Brain microvascular endothelial cell (primary cell): ENCODE data around the gene IL2RA.
"Not testable (repeated sequence)": the region's sequence is repeated elsewhere in the genome, so short reads cannot be mapped to it uniquely, and the experiment has no call there.

ENCODE experiments used
- DNase-seq: peaks from one replicate; pipeline ENCODE4 v3.0.0-alpha.2; 2020
- H3K27ac ChIP-seq: fragments of 250-450 bp; sonication (Bioruptor Pico); 2 replicates; pipeline ENCODE4 v1.5.1; 2020; ENCODE audit warnings: mild to moderate bottlenecking, moderate library complexity
- H3K27me3 ChIP-seq: fragments of 250-450 bp; sonication (Bioruptor Pico); replicated peaks from 2 replicates; pipeline ENCODE4 v1.5.1; 2020; ENCODE audit warnings: mild to moderate bottlenecking
- H3K36me3 ChIP-seq: fragments of 250-450 bp; sonication (Bioruptor Pico); replicated peaks from 2 replicates; pipeline ENCODE4 v1.5.1; 2020; ENCODE audit warnings: mild to moderate bottlenecking
- H3K4me3 ChIP-seq: 2 replicates; pipeline ENCODE4 v1.5.1; 2011; ENCODE audit warnings: low read depth, mild to moderate bottlenecking, control low read depth, low read length, moderate library complexity
- in situ Hi-C: cut with HindIII; loops from 2 replicates; pipeline ENCODE4 v1.10.0; 2017; ENCODE audit warnings: low sequenced_read_pairs, low pct_ligation_motif_present
- TF ChIP-seq, protein P1 (sequence below): IDR thresholded peaks from 2 replicates; pipeline ENCODE4 v1.5.1; 2011; ENCODE audit warnings: low read depth, mild to moderate bottlenecking, moderate library complexity, low read length, control low read depth, inconsistent platforms; ENCODE audit errors: missing control alignments

The IL2RA gene

DNA sequence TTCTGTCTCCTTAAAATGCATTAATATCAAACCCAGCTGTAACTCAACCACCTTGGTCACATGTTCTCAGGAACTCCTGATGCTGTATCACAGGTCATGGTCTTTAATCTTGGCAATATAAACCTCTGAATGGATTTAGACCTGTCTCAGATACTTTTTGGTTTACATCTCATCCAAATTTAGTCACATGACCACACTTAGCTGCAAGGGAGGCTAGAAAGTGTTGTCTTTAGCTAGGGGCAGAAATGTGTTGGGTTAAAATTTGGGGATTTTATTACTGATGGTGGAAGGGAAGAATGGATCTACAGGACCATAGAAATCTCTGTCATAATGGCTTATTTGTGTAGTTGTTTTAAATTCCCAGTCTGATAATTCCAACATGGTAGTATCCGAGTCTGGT is 55.2 kb downstream of the IL2RA start:
- no peak for DNase-seq
- in situ Hi-C loops = no loop called here
- H3K4me3 ChIP-seq = no peak overlapping the region
- no peaks in the 10 kb centered on the region for H3K27me3 ChIP-seq
- no peaks in the 10 kb centered on the region for H3K36me3 ChIP-seq
- TF ChIP-seq, protein P1, sequence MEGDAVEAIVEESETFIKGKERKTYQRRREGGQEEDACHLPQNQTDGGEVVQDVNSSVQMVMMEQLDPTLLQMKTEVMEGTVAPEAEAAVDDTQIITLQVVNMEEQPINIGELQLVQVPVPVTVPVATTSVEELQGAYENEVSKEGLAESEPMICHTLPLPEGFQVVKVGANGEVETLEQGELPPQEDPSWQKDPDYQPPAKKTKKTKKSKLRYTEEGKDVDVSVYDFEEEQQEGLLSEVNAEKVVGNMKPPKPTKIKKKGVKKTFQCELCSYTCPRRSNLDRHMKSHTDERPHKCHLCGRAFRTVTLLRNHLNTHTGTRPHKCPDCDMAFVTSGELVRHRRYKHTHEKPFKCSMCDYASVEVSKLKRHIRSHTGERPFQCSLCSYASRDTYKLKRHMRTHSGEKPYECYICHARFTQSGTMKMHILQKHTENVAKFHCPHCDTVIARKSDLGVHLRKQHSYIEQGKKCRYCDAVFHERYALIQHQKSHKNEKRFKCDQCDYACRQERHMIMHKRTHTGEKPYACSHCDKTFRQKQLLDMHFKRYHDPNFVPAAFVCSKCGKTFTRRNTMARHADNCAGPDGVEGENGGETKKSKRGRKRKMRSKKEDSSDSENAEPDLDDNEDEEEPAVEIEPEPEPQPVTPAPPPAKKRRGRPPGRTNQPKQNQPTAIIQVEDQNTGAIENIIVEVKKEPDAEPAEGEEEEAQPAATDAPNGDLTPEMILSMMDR = no peak
- H3K27ac ChIP-seq = no peak overlapping the region

GRCh38 chr10:6006546-6006945 is 55.6 kb downstream of the IL2RA start:
- H3K36me3 ChIP-seq = no peaks in the 10 kb centered on the region
- DNase-seq = no peak
- no peak overlapping the region for H3K4me3 ChIP-seq
- H3K27ac ChIP-seq = no peak overlapping the region
- in situ Hi-C loops = no loop called here
- TF ChIP-seq, protein P1 = no peak
- no peaks in the 10 kb centered on the region for H3K27me3 ChIP-seq

DNA sequence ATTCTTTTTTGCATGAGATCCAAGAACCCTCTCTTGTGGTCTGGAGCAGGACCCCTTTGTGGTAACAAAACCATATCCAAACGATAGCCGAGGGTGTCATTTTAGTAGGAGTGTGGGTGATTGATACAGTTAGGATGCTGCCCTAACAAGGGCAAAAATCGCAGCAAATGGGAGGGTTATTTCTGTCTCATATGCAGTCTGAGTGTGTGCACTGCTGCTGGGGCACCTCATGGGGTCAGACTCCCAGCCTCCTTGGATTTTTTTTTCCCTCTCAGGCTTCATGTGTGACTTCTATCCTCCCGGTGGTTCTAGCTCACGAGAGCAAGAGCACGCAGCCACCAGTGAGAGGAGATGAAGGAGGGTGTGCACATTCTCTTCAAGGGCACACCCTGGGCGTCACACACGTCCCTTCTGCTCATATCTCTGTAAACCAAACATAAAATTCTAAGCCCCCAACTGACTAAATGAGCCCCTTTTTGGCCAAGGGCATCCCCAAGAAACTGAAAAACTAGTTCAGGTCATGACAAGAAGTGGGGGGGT is 56.2 kb downstream of the IL2RA start:
- in situ Hi-C loops = no loop called here
- DNase-seq = no peak
- TF ChIP-seq, protein P1 = no peak

GRCh38 chr10:6005161-6005804 is 56.9 kb downstream of the IL2RA start:
- H3K4me3 ChIP-seq, H3K36me3 ChIP-seq, DNase-seq, H3K27me3 ChIP-seq, H3K27ac ChIP-seq, in situ Hi-C loops: not testable (repeated sequence)

More for the DNA sequence above, 56.2 kb downstream of the IL2RA start:
- no peaks in the 10 kb centered on the region for H3K27me3 ChIP-seq
- H3K27ac ChIP-seq = no peak overlapping the region
- no peaks in the 10 kb centered on the region for H3K36me3 ChIP-seq
- H3K4me3 ChIP-seq = no peak overlapping the region

GRCh38 chr10:6002809-6003510 is 59.2 kb downstream of the IL2RA start:
- no peaks in the 10 kb centered on the region for H3K27me3 ChIP-seq
- in situ Hi-C loops = no loop called here
- DNase-seq = no peak
- no peak overlapping the region for H3K27ac ChIP-seq
- H3K36me3 ChIP-seq = no peaks in the 10 kb centered on the region
- TF ChIP-seq, protein P1 = no peak
- H3K4me3 ChIP-seq = no peak overlapping the region

GRCh38 chr10:5999440-6000165 is 62.6 kb downstream of the IL2RA start:
- TF ChIP-seq, protein P1 = no peak
- H3K27me3 ChIP-seq = no peaks in the 10 kb centered on the region
- no peak overlapping the region for H3K27ac ChIP-seq
- DNase-seq = no peak
- in situ Hi-C loops = no loop called here
- no peaks in the 10 kb centered on the region for H3K36me3 ChIP-seq
- H3K4me3 ChIP-seq = no peak overlapping the region
